ENCODE measurements around the gene RBKS.

The RBKS gene

GRCh38 chr2:27829791-27830190 is 60.4 kb downstream of the RBKS start:
- DNase-seq = no peak

- DNase-seq = no peak
These were observed 61.9 kb downstream of the RBKS start for GRCh38 chr2:27828305-27828704.

- DNase-seq = no peak
These were observed 65.8 kb downstream of the RBKS start for GRCh38 chr2:27824401-27824800.

GRCh38 chr2:27823569-27823968 is 66.6 kb downstream of the RBKS start:
- no peak for DNase-seq

DNA sequence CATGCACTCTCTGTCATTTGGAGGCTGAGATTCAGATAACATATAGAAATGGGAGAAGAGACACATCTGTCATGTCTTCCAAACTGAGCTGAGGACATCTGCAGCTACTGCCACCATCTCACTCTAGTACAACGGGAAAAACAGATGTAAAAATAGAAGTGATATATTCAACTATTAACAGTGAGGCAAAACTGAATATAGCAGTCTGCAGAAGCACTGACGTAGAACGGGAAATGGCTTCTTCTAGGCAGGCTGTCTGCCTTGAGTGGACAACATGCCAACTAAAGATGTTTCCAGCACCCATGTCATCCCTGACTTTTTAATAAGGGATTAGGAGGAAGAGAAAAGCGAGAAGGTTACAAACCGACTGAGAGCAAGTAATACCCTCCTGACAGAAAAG is 67.1 kb downstream of the RBKS start:
- DNase-seq = no peak

DNA sequence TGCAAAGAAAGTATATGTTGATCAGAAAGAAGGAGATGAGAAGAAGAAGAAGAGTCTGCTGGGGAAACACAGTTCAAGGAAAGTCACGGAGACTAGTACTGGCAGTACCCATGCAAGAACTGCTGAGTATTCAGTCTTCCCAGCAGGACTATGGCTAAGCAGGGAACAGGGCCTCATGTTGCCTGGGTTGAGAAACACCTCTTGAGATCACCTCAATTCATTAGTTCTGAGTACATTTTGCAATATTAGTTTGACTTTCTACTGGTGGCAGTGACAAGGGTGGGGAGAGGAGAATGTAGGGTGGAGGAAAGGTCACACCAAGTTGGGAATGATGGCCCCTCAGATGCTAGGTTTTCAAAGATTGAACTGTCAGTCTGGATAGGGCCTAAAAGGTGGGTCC is 68.1 kb downstream of the RBKS start:
- no peak for DNase-seq

- no peak for DNase-seq
These were observed 74.2 kb downstream of the RBKS start for GRCh38 chr2:27815860-27816438.

- DNase-seq = no peak
These were observed 75.4 kb downstream of the RBKS start for GRCh38 chr2:27814758-27815157.

GRCh38 chr2:27811768-27812167 is 78.4 kb downstream of the RBKS start:
- DNase-seq = no peak

DNA sequence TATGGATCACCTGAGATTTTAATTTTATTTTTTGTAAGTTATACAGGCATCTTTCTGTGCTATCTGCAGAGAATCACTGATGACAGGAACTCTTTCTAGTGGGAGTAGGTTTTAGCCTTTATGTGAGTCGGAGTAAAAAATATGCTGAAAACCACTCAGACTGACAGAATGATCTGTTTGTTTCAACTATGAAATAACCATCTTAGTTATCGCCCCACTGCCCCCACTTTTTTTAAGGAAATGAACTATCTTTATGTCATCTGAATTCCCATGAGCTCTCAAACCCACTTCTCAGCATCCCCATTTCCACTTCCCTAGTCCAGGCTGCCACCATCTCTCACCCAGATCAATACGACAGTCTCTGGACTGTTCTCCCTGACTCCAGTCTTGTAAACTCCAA is 79.7 kb downstream of the RBKS start:
- DNase-seq = no peak

DNA sequence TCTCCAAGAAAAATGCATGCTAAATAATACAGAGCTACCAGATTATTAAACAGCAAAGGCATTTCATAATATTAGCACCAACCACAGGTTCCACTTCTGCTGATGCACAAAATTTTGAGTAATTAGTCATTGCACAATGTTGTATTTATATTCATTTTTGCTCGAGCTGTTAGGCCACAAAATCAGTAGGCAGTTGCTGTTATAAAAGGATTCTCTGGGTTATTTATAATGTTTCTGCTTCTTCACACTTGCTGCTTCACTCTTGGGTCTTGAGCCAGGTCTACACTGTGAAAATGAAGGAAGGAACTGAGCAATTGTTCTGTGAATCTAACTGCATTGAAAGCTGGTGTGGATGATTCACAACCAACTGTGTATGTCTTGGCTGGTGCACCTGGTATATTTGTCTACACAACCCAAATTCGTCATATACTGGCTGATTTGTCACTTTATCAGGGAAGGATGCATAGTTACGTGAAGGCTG is 80.4 kb downstream of the RBKS start:
- DNase-seq = no peak

DNA sequence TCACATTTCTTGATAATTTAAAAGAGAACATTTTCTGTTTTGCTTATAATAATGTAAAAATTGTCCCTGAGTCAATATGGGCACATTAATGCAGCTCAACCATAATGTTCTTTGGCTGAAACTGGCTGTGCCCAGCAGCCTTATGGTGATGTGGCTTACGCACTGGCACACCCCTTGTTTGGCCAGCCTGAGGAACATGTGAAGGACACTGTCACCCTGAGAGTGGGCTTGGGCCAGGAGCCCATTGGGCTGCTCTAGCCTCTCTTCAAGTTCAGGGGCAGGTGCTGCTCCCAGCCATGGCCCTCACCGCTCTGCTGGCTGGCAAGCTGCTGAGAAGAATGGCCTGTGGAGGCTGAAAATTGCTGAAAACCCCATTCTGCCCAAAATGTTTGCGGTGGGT is 81.2 kb downstream of the RBKS start:
- no peak for DNase-seq

DNA sequence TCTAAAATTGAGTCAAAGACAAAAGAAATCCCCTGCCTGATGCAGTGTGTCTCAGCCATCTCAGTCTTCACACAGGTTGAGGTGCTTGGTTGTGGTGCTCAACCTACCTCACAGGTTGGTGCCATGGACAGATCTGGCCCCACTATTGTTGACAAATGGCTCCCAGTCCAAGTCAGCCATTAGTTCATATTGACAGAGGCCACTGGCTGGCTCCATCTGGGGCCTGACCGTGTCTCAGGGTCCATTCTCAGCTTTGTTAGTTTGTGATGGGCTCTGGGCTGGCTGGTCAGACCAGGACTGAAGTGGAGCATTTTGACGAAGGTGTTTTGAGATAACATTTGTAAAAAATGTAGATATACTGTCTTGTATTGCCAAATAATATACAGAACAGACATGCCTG is 81.8 kb downstream of the RBKS start:
- no peak for DNase-seq

DNA sequence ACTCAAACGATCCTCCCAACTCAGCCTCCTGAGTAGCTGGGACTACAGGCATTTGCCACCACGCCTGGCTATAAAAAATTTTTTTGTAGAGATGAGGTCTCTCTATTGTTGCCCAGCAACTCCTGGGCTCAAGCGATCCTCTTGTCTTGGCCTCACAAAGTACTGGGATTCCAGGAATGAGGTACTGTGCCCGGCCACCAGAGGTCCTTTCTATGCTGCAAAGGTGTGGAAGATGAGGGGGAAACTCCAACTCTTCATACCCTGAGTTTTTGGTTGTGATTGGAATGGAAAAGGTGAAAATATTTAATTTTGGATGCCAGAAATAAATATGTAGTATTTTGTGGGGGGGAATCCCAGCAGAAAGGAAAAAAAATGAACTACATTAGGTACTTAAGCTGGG is 82.7 kb downstream of the RBKS start:
- peak; percentile 9 for DNase-seq

- DNase-seq = no peak
These were observed 83.7 kb downstream of the RBKS start for GRCh38 chr2:27806311-27807059.

- DNase-seq = no peak
These were observed 85.0 kb downstream of the RBKS start for GRCh38 chr2:27805180-27805579.

DNA sequence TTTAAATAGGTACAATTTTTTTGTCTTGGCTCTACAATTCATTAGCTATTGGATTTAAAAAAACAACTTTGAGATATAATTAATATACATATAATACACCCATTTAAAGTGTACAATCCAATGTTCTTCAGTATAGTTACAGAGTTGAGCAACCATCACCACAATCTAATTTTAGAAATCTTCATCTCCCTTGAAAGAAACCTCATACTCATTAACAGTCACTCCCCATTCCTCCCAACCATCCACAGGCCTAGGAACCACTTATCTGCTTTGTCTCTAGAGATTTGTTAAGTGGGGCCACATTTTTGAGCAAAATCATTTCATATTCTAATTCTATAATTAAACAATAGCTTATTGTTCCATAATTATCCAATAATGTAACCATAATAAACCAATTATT is 86.0 kb downstream of the RBKS start:
- DNase-seq = no peak

GRCh38 chr2:27803046-27803445 is 87.1 kb downstream of the RBKS start:
- no peak for DNase-seq

DNA sequence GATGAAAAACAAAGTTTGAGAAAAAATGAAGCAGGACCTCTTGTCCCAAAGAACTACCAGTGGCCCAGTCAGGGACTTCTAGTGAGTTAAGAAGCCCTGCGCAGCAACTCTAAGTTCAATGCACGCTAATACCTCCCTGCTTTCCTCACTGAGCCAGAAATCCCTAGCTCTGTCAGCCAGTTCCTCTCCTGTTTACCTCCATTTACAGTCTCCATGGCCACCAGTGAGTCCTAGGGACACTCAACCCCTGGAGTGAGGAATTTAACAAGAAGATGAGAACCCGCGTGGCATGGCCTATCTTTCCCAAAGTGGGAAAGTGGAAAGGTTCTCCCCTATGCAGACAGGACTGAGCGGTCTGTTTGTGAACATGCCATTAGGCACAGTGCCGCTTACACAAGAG is 87.6 kb downstream of the RBKS start:
- DNase-seq = no peak

DNA sequence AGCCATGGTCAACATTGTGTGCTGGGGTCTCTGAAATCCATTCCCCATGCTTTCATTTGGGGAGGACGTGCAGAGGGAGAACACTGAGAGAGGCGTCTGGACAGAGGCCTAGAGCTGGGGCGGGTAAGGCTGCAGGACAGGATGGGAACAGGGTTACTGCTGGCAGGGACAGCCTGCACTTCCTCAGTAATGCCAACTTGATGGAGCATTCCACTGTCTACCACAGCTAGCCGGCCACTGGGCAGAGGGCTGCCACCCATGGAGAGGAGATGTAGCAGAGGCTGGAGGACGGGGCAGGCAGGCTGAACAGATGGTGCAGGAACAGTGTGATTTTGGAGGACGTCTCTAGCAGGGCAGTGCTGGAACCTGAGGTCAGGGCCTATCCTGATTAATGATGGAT is 89.3 kb downstream of the RBKS start:
- no peak for DNase-seq

- no peak for DNase-seq
These were observed 90.6 kb downstream of the RBKS start for GRCh38 chr2:27799646-27800010.

GRCh38 chr2:27798948-27799645 is 91.1 kb downstream of the RBKS start:
- DNase-seq = no peak

DNA sequence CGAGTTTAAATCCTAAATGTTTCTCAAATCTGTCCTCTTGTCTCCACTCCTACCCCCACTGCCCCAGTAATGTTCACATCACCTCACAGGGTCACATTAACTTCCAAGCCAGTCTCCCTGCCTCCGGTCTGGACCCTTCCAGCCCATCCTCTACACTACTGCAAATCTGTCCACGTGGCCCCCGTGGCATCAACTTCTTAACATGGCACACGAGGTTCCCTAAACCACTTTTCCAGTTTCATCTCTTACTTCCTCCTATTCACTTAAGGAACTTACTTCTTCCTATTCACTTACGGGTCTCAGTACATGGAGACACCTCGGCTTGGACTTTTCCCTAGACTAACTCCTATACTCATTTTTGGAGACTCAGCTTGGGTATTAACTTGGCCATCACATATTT is 91.7 kb downstream of the RBKS start:
- DNase-seq = no peak

DNA sequence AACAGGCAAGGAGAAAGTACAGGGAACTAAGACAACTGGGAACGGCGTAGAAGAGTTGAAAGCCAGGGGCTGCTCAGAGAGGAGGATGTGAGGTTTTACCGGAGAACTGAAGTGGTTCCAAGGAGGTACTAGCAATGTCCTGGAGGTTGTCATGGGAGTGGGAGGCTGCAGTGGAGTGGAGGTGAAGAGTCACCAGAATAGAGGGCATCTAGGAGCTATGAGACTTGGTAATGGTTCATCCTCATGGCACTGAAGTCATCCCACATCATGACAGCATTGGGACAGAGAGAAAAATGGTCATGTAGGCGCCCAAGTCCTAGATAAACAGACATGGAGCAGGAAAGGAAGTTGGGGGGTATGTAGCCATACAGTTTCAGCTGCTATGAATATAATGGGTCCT is 92.3 kb downstream of the RBKS start:
- DNase-seq = no peak

Measured in CD4-positive, alpha-beta T cell treated with Interleukin-6 for 4 hours (primary cell).